Prostate gland (tissue), 2 donors: Measurements from ENCODE around the gene TSSK6.

Source experiments
- POLR2AphosphoS5 ChIP-seq: sonication (generic); formaldehyde crosslinking; IDR thresholded peaks from one replicate; pipeline ENCODE4 v1.6.1; 2017; ENCODE audit warnings: antibody characterized with exemption
- TF ChIP-seq, protein P1 (sequence below), 4 experiments: fragments of 200-600 bp in 2 of 4; fragments of 450-650 bp in 2 of 4; sonication (generic) in 2 of 4; IDR thresholded peaks; 1 replicate in 3 of 4; 2 replicates in 1 of 4; pipeline ENCODE4 v1.5.1; 2016 to 2019; ENCODE audit warnings: antibody characterized with exemption in 4 of 4, mild to moderate bottlenecking in 2 of 4, moderate library complexity in 2 of 4

DNA sequence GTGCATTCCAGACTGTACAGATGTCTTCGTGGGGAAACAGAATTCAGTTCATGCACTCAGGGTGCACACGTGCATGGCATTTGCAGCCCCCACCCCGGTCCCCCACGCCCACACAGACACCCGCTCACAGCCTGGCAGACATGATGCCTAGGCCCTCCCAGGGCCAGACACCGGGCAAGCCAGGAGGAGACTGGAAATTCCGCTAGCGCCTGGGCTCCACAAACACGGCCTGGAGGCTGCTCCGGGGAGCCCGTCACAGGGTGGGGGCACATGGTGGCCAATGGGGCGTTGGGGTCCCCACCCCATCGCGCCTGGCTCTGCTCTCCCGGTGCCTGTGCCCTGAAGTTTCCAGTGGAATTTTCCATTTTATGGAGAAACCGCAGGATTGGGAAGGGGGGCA, 26.3 kb upstream of the TSSK6 start:
- no peak for TF ChIP-seq POLR2AphosphoS5
- TF ChIP-seq, protein P1, sequence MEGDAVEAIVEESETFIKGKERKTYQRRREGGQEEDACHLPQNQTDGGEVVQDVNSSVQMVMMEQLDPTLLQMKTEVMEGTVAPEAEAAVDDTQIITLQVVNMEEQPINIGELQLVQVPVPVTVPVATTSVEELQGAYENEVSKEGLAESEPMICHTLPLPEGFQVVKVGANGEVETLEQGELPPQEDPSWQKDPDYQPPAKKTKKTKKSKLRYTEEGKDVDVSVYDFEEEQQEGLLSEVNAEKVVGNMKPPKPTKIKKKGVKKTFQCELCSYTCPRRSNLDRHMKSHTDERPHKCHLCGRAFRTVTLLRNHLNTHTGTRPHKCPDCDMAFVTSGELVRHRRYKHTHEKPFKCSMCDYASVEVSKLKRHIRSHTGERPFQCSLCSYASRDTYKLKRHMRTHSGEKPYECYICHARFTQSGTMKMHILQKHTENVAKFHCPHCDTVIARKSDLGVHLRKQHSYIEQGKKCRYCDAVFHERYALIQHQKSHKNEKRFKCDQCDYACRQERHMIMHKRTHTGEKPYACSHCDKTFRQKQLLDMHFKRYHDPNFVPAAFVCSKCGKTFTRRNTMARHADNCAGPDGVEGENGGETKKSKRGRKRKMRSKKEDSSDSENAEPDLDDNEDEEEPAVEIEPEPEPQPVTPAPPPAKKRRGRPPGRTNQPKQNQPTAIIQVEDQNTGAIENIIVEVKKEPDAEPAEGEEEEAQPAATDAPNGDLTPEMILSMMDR (IDR thresholded peaks at IDR 0.05) = no peak
